GM18508 (cell line): ENCODE data around the gene ASPG.

Experiments
- ATAC-seq: cut with Tn5 transposase; IDR thresholded peaks from one replicate; pipeline ENCODE4 v1.9.1; 2021; ENCODE audit warnings: moderate number of reproducible peaks; ENCODE audit not compliant: insufficient read depth, unreplicated experiment

Gene ASPG

DNA sequence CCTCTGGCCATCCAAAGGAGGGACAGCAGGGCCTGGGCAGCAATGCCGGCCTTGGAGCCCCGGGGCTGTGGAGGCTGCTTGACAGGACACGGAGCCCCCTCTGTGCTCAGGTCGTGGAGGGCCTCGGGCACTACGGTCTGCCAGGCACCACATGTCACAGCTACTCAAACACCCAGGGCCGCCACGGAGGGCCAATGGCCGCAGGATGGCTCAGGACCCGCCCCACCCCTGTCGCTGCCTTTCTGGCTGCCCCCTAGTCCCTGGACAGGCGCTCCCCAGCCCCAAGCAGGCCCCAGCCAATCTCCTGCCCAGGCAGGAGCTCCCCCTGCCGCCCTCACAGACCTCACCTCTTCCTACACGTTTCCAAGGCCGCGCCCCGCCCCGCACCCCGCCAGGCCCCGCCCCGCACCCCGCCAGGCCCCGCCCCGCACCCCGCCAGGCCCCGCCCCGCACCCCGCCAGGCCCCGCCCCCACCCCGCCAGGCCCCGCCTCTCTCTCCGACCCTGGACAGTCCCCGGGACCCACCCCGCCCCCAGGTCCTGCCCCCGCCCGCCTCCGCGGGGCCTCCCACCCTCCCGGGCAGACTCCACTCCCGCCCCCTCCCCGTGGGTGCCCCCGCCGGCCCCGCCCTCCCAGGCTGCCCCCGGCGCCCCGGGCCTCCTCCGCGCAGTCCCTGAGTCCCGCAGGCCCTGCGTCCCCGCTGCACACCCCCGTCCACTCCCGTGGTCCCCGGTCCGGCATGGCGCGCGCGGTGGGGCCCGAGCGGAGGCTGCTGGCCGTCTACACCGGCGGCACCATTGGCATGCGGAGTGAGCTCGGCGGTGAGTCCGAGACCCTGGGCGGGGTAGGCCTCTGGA, at the start of gene ASPG:
ASPG (plus strand) TSS at position 669 of the 857 bp plus-strand sequence; CDS start at position 740, 71 bp downstream.
- ATAC-seq = no peak

- no peak for ATAC-seq
Observed at GRCh38 chr14:104036212-104036611, 49.3 kb upstream of the ASPG start.

- ATAC-seq = no peak
Observed at GRCh38 chr14:104037074-104037473, 48.4 kb upstream of the ASPG start.

DNA sequence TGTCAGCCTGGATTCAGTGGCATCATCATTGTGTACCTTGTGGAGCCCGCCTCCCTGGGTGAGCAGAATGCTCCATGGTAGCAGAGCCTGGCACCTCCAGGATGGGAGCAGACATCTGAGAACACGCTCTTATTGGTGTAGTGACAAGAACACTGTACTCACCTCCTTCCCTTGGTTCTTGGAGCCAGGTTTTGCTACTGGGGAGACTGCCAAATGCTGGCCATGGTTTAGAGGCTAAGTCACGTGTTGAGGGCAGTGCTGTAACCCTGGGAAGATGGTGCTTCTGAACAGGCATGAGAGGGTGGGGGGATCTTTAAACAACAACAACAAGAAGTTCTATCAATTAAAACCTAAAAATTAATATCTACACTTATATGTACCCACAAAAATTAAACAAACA, 47.6 kb upstream of the ASPG start:
- no peak for ATAC-seq

- no peak for ATAC-seq
Observed at GRCh38 chr14:104039214-104039613, 46.3 kb upstream of the ASPG start.

- no peak for ATAC-seq
Observed at GRCh38 chr14:104040539-104040938, 45.0 kb upstream of the ASPG start.

DNA sequence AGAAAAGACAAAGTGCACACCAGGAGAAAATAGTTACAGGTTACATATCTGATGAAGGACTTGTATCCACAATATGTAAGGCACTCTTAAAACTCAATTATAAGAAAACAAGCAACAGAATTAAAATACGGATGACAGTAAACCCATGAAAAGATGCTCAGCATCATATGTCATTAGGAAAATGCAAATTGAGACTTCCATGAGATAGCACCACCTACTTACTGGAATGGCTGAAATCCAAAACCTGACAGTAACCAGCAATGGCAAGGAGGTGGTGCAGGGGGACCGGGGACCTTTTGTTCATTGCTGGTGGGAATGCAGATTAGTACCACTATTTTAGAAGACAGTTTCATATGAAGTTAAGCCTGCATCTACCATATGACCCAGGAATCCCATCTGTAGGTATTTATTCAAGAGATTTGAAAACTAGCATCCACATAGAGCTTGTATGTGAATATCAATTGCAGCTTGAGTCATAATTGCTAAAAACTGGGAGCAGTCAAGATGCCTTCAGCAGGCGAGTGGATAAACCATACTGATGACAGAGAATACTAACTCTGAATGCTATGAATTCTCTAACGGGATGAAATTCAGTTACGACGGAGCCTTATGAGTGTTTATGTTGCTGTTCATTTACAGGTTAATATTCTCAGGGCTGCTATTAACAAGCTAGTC, 43.9 kb upstream of the ASPG start:
- ATAC-seq = no peak

GRCh38 chr14:104044016-104044415, 41.5 kb upstream of the ASPG start:
- no peak for ATAC-seq

DNA sequence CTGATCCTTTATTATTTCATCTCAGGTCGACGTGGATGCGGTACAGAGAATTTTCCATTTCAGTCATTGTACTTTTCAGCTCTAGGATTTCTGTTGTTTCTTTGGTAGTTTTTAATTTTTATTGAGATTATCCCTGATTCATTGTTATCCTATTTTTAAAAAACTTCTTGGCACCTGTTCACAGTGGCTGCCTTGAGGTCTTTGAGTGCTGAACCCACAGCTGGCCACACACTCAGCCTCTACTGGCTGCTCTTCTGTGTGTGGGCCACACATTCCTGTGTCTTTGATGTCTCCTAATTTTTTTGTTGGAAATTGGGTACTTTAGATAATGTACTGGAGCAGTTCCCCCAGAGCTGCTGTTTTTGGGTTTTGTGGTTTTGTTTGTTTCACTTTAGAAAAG, 37.7 kb upstream of the ASPG start:
- ATAC-seq = no peak

GRCh38 chr14:104048758-104049507, 36.6 kb upstream of the ASPG start:
- no peak for ATAC-seq

DNA sequence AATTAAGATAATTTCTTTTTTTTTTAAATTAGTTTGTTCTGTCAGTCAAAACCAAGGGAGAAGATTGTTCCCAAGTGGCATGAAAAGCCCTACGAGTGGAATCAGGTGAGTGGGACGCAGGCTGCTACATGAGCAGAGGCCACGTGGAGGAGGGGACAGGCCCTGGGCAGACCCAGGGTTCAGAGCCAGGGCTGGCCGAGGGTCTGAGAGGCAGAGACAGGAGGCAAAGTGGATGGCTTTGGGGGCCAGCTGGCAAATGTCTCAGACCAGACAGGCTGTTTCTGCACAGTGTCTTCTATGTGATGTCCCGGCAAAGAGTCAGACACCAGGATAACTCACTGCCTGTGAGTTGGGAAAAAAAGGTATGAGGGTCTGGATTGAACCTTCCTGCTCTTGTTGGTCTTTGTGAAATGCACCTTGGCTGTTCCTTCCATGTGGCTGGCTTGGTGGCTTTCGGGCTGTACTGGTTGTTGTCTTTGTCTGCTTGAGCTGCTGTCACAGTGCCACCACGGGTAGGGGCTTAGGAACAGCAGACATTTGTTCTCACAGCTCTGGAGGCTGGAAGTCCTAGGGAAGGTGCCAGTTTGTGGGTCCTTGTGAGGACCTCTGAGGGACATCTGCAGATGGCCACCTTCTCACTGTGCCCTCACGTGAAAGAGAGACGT, 35.8 kb upstream of the ASPG start:
- no peak for ATAC-seq

- no peak for ATAC-seq
Observed at GRCh38 chr14:104051092-104051813, 34.2 kb upstream of the ASPG start.

DNA sequence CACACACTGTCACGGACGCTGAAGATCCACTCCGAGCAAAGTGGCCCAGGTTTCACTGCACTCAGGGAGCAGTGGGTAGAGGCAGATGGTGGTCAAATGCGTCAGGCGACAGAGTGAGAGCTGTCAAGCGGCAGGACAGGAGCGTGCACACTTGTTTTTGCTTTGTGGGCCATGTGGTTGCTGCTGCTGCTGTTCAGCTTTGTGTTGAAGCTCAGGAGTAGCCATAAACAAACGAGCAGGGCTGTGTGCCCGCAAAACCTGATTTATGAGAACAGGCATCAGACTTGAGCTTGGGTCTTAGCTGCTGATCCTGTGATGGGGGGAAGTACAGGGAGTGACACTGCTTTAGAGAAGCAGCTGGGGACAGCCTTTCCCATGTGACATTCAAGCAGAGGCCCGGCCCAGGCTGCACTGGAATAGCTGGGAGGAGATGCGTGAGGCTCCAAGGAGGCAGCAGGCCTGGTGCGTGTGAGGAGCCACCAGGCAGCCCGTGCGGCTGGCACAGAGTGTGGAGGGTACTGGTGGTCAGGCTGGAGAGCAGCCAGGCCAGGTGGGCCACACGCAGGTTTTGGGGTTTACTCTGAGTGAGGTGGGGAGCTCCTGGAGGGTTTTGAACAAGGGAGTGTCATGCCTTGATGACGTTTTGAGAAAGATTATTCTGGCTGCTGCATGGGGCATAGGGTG, 31.1 kb upstream of the ASPG start:
- ATAC-seq = no peak

DNA sequence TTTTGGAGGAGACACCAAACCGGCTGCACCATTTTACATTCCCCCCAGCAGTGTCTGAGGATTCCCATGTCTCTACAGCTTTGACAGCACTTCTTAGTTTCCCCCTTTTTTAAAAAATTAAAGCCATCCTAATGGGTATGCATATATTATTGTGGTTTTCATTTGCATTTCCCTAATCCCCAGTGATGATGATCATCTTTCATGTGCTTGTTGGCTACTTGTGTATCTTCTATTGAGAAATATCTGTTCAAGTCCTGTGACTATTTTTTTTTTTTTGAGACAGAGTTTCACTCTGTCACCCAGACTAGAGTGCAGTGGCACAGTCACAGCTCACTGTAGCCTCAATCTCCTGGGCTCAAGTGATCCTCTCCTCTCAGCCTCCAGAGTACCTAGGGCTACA, 23.2 kb upstream of the ASPG start:
- no peak for ATAC-seq

DNA sequence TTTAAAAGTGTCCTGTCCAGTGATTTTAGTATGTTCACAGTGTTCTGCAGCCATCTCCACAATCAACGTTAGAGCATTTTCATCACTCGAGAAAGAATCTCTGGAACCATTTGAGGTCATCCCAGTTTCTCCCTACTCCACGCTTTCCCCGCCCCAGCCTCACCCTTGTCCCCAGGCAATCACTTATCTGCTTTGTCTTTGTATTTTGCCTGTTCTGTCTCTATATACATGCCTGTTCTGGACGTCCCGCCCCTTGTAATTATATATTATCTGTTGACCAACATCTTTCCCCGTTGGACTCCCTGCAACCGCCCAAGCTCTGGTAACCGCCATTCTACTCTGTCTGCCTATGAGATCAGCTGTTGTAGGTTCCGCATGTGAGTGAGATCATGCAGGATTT, 21.5 kb upstream of the ASPG start:
- ATAC-seq = no peak

- ATAC-seq = no peak
Observed at GRCh38 chr14:104066279-104066678, 19.2 kb upstream of the ASPG start.

DNA sequence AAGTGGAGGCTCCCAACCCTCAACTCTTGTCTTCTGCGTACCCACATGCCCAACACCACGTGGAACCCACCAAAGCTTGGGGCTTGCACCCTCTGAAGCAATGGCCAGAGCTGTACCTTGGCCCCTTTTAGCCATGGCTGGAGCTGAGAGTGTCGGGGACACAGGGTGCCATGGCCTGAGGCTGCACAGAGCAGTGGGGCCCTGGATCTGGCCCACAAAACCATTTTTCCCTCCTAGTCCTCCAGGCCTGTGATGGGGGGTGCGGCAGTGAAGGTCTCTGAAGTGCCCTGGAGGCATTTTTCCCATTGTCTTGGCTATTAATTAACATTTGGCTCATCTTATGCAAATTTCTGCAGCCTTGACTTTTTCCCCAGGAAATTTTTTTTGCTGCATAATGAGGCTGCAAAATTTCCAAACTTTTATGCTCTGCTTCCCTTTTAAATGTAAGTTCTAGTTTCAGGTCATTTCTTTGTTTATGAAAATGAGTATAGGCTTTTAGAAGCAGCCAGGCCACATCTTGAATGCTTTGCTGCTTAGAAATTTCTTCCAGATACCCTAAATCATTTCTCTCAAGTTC, 18.7 kb upstream of the ASPG start:
- ATAC-seq = no peak

DNA sequence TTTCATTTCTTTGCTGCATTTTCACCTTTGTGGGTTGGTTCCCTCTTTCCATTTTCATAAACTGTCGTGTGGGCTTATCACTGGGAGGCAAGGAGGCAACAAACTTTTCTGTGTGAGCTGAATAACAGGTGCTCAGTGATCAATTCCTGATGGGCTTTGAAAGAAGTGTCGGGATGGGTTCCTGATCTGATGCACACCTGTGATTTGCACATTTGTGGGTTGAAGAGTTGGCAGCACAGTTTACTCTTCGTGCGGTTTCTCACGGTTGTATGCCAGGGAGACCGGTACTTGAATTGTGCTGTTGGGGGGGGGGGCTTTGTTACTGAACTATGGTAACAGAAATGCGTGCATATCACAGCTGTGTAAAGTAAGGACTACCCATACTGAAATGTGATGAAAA, 16.0 kb upstream of the ASPG start:
- no peak for ATAC-seq

- no peak for ATAC-seq
Observed at GRCh38 chr14:104072586-104072985, 12.9 kb upstream of the ASPG start.
